ENCODE results near the gene FOXJ3.

DNA sequence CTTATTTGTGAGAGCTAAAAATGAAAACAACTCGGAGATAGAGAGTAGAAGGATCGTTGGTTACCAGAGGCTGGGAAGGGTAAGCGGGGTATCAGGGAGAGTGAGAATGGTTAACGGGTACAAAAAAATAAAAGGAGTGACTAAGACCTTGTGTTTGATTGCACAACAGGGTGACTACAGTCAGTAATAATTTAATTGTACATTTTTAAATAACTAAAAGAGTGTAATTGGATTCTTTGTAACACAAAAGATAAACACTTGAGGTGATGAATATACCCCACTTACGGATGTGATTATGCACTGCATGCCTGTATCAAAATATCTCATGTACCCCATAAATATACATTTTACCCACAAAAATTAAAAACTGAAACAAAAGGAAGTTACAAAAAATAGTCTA lies 29.4 kb downstream of the FOXJ3 start:
- TF ChIP-seq, protein P1, sequence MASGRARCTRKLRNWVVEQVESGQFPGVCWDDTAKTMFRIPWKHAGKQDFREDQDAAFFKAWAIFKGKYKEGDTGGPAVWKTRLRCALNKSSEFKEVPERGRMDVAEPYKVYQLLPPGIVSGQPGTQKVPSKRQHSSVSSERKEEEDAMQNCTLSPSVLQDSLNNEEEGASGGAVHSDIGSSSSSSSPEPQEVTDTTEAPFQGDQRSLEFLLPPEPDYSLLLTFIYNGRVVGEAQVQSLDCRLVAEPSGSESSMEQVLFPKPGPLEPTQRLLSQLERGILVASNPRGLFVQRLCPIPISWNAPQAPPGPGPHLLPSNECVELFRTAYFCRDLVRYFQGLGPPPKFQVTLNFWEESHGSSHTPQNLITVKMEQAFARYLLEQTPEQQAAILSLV (CRISPR knock-in tag; IDR thresholded peaks at IDR 0.05; ENCODE audit: borderline replicate concordance), result no peak
- TF ChIP-seq CTCF (CRISPR knock-in tag; IDR thresholded peaks at IDR 0.05) (no peak), ZNF713 (CRISPR knock-in tag; IDR thresholded peaks at IDR 0.05) (no peak)
